ENCODE measurements around the gene GTPBP3.
A peak's percentile ranks its signal among the peaks of the same experiment; 100 is the strongest.
"Not testable (repeated sequence)": the region's sequence is repeated elsewhere in the genome, so short reads cannot be mapped to it uniquely, and the experiment has no call there.

Gene GTPBP3

GRCh38 chr19:17357078-17357666 lies 19.8 kb downstream of the GTPBP3 start:
- peak in 1 of 2 donors; percentile 25 for DNase-seq (ENCODE audit: low read depth in 2 of 2)
- H3K4me3 ChIP-seq (replicated peaks in 1 of 2; ENCODE audit: low read depth in 2 of 2, low read length in 2 of 2): no peak overlapping the region
- TF ChIP-seq, protein P1, sequence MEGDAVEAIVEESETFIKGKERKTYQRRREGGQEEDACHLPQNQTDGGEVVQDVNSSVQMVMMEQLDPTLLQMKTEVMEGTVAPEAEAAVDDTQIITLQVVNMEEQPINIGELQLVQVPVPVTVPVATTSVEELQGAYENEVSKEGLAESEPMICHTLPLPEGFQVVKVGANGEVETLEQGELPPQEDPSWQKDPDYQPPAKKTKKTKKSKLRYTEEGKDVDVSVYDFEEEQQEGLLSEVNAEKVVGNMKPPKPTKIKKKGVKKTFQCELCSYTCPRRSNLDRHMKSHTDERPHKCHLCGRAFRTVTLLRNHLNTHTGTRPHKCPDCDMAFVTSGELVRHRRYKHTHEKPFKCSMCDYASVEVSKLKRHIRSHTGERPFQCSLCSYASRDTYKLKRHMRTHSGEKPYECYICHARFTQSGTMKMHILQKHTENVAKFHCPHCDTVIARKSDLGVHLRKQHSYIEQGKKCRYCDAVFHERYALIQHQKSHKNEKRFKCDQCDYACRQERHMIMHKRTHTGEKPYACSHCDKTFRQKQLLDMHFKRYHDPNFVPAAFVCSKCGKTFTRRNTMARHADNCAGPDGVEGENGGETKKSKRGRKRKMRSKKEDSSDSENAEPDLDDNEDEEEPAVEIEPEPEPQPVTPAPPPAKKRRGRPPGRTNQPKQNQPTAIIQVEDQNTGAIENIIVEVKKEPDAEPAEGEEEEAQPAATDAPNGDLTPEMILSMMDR (IDR thresholded peaks at IDR 0.05; ENCODE audit: low read depth, low read length): no peak

DNA sequence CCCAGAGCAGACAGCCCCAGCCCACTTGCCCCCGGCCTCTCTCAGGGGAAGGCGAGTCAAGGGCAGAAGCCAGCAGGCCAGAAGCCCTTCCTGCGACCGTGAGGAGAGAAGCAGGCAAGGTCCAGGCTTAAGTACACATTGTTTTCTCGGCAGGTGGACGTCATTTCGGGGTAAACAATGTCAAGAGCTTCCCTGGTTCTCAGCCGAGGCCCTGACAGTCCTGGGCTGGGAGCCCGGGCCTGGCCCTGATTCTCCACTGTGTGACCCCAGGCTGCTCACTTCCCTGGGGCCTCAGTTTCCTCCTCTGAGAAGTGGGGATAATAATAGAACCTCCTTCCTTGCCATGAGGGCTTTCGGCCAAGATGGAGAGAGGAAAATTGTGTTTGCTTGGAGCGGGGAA lies 20.4 kb downstream of the GTPBP3 start:
- H3K4me3 ChIP-seq (replicated peaks in 1 of 2; ENCODE audit: low read depth in 2 of 2, low read length in 2 of 2): no peak overlapping the region
- TF ChIP-seq, protein P1 (IDR thresholded peaks at IDR 0.05; ENCODE audit: low read depth, low read length): no peak
- no peak for DNase-seq (ENCODE audit: low read depth in 2 of 2)

DNA sequence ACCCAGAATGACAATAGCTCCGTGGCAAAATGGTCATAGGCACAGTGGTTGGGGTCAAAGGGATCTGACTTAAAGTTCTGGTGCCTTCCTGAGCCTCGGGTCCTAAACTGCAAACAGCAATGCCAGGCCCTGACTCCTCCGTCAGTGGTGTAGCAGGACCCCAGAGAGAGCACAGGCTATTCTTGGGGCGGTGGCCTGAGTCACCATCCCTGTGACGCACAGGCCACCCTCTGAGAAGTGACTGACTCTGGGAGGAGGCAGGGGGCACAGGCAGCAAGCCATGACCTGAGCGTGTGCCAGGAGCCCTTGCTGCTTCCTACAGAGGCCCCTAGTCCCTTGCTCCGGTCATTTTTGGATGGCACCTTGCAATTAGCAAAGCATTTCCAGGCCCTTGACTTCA lies 21.0 kb downstream of the GTPBP3 start:
- no peak overlapping the region for H3K4me3 ChIP-seq (replicated peaks in 1 of 2; ENCODE audit: low read depth in 2 of 2, low read length in 2 of 2)
- TF ChIP-seq, protein P1 (IDR thresholded peaks at IDR 0.05; ENCODE audit: low read depth, low read length): no peak
- DNase-seq (ENCODE audit: low read depth in 2 of 2): peak; percentile 56 to 62

DNA sequence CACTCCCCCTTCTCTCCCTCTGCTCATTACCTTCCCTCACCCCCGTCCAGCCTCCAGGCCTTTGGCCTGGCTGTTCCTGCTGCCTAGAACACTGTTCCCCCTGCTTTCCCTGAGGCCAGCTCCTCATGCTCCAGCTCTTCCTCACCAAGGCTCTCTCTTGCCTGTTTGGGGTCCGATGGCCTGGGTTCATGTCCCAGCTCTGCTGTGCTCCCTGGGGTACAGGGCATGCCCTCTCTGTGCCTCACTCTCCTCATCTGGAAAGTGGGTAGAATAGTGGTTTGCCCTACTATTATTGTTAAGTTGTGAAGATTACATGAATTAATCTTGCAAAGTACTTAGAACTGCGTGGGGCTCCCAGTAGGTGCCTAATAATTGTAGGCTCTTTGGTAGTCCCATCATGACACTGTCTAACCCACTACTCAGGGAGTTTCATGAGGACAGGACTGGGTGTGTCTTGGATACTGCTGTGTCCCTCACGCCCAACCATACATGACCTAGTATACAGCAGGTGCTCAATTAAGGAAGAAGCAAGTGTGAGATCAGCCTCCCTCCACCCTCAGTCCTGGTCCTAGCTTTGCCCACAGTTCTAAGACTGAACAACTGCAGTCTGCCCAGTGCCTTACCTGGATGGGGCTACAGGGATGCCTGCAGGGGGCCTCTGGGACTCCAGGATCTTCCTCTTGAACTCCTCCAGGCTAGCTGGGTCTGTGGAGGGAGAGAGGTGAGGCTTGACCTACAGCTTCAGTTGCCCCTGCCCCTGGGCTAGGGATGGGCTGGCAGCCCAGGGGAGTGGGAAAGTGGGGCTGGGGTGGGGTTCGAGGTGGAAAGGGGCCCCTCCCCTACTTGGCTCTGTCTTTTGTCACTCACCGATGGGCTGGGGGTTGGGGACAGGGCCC lies 22.8 kb downstream of the GTPBP3 start:
- no peak overlapping the region for H3K4me3 ChIP-seq (replicated peaks in 1 of 2; ENCODE audit: low read depth in 2 of 2, low read length in 2 of 2)
- DNase-seq (ENCODE audit: low read depth in 2 of 2): no peak
- TF ChIP-seq, protein P1 (IDR thresholded peaks at IDR 0.05; ENCODE audit: low read depth, low read length): no peak

DNA sequence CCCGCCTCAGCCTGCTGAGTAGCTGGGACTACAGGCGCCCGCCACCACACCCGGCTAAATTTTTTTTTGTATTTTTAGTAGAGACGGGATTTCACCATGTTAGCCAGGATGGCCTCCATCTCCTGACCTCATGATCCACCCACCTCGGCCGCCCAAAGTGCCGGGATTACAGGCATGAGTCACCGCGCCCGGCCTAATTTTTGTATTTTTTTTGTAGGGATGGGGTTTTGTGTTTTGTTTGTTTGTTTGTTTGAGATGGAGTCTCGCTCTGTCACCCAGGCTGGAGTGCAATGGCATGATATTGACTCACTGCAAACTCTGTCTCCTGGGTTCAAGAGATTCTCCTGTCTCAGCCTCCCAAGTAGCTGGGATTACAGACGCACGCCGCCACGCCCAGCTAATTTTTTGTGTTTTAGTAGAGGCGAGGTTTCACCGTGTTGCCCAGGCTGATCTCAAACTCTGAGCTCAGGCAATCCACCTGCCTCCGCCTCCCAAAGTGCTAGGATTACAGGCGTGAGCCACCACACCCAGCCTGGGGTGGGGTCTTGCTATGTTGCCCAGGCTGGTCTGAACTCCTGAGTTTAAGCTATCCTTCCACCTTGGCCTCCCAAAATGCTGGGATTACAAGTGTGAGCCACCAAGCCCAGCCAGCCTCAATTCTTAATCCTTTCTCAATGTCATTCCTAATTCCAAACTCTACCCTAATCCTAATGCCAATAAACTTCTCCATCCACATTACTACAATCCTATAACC lies 26.7 kb downstream of the GTPBP3 start:
- H3K4me3 ChIP-seq (replicated peaks in 1 of 2; ENCODE audit: low read depth in 2 of 2, low read length in 2 of 2); DNase-seq (ENCODE audit: low read depth in 2 of 2): not testable (repeated sequence)

GRCh38 chr19:17365361-17365760 lies 28.0 kb downstream of the GTPBP3 start:
- TF ChIP-seq, protein P1 (IDR thresholded peaks at IDR 0.05; ENCODE audit: low read depth, low read length): no peak
- no peak for DNase-seq (ENCODE audit: low read depth in 2 of 2)
- no peak overlapping the region for H3K4me3 ChIP-seq (replicated peaks in 1 of 2; ENCODE audit: low read depth in 2 of 2, low read length in 2 of 2)
